Measurements from ENCODE around the gene NKAIN1. TPM values are rescaled to one million over a fixed set of nuclear protein-coding genes. Genes with fewer than 3 reads are reported as not detected.

NKAIN1 gene
- total RNA-seq, 1 donor from 2014 or later: 2.2 TPM

DNA sequence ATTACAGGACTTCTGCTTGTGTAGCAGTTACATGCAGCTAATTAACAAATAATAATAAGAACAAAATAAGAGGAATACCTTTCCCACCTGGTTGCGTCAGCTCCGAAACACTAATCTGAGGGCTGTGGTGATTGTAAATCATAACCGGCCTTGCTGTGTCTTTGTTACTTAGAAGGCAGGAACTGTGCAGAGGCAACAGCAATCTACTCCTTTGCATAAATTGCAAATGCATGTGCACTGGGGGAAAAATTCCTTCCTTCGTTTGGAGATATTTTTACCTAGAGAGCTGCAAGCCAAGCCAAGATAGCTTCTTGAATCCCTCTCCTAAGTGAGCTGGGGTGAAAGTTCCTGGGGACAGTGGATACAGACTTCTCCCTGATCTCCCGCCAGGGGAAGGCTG is 46.0 kb downstream of the NKAIN1 start:
- Mint-ChIP-seq H3K27ac (ENCODE audit: unreplicated experiment) (no peak overlapping the region), H3K27me3 (ENCODE audit: unreplicated experiment) (peaks cover 5% of the 10 kb centered on the region), H3K9me3 (ENCODE audit: unreplicated experiment) (no peaks in the 10 kb centered on the region), H3K4me1 (ENCODE audit: unreplicated experiment) (no peaks in the 10 kb centered on the region), H3K36me3 (ENCODE audit: unreplicated experiment) (no peaks in the 10 kb centered on the region), H3K4me3 (ENCODE audit: unreplicated experiment) (no peak overlapping the region)
- TF ChIP-seq, protein P1, sequence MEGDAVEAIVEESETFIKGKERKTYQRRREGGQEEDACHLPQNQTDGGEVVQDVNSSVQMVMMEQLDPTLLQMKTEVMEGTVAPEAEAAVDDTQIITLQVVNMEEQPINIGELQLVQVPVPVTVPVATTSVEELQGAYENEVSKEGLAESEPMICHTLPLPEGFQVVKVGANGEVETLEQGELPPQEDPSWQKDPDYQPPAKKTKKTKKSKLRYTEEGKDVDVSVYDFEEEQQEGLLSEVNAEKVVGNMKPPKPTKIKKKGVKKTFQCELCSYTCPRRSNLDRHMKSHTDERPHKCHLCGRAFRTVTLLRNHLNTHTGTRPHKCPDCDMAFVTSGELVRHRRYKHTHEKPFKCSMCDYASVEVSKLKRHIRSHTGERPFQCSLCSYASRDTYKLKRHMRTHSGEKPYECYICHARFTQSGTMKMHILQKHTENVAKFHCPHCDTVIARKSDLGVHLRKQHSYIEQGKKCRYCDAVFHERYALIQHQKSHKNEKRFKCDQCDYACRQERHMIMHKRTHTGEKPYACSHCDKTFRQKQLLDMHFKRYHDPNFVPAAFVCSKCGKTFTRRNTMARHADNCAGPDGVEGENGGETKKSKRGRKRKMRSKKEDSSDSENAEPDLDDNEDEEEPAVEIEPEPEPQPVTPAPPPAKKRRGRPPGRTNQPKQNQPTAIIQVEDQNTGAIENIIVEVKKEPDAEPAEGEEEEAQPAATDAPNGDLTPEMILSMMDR (IDR thresholded peaks at IDR 0.05): no peak
- no peak for DNase-seq (ENCODE audit: extremely low spot score, unreplicated experiment)

DNA sequence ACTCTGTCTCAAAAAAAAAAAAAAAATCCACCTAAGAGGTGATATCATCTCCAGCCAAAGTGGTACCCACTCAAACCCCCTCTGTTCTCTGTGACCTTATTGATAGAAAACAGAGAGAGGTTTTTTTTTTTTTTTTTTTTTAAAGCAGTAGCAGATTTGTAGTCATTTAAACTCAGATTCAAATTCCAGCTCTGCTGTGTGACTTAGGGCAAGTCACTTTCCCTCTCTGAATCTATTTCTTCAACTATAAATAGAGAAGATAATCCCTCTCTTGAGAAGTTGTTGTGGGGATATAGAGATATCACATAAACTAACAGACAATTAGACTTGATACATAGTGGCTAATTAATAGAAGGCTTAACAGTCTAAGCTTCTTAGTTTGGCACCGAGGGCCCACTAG is 48.4 kb downstream of the NKAIN1 start:
- H3K4me1 Mint-ChIP-seq (ENCODE audit: unreplicated experiment): no peaks in the 10 kb centered on the region
- H3K27ac Mint-ChIP-seq (ENCODE audit: unreplicated experiment): no peak overlapping the region
- no peaks in the 10 kb centered on the region for H3K36me3 Mint-ChIP-seq (ENCODE audit: unreplicated experiment)
- H3K27me3 Mint-ChIP-seq (ENCODE audit: unreplicated experiment): peaks cover 10% of the 10 kb centered on the region
- TF ChIP-seq, protein P1 (IDR thresholded peaks at IDR 0.05): no peak
- no peak for DNase-seq (ENCODE audit: extremely low spot score, unreplicated experiment)
- H3K9me3 Mint-ChIP-seq (ENCODE audit: unreplicated experiment): no peaks in the 10 kb centered on the region
- H3K4me3 Mint-ChIP-seq (ENCODE audit: unreplicated experiment): no peak overlapping the region

DNA sequence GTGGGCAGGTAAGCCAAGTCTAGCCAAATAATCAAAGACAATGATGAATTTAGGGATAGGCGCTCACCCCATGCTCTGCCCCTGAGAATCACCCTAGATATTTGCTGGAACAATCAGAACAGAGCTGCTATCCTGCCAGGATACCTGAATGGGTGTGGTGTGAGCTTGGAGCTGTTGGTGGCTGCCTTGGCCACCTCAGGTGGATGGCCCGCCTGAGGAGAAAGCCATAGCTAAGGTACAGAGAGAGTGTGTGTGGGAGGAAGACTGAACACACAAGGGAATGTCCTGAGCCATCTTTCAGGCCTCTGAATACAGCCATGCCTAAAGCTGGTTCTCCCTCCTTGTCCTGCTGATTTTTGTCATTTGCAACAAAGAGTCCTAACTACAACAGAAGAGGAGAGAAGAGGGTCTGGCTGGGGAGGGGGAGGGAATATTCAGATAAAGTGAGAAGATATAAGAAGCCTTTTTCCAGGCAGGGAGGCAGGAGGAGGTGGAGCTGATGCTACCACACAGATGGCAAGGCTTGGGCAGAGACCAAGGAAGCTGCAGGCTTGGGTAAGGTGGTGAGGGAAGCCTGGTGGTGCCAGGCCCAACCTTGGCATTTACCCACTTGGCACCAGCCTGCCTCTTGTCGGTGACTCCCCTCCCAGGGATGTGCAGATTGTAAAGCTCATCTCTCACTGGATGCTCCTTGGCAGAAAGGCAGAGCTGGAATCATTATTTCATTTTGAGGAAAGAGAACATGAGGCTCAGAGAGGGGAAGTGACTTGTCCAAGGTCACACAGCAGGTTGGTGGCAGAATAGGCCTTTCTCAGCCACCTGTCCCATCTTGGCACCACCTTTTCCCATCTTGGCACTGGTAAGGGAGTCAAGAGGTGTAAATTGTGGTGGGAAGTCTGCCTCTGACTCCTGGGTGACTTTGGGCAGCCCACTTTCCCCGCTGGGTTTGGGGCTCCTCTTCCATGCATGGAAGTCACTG is 49.7 kb downstream of the NKAIN1 start:
- H3K9me3 Mint-ChIP-seq (ENCODE audit: unreplicated experiment): no peaks in the 10 kb centered on the region
- TF ChIP-seq, protein P1 (IDR thresholded peaks at IDR 0.05): no peak

DNA sequence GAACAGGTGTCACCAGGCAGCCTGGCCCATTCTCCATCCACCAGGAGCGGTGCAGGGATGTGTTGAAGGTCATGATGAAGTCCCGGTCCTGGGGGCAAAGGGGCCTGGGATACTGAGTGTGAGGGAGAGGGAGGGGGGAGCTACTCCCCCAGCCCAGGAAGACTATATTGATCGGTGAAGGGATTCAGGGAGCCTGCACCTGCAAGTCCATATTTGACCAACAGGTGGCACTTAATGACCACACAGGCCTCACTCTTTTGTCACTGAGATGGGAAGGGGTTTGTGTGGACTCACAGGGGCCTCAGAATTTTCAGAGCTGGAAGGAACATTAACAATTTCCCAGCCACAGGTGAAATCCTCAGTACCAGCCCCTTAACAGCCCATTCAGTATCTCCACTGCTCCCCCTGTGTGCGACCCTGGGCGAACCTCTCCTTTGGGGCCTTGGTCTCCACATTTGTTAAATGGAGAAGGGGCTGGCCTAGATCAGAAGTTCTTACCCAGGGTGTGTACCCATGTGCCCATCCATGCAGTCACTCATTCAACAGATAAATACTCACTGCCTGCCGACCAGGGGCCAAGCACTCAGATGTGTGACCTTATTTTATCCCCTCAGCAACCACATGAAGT is 55.6 kb downstream of the NKAIN1 start:
- H3K36me3 Mint-ChIP-seq (ENCODE audit: unreplicated experiment): no peaks in the 10 kb centered on the region
- peaks cover 6% of the 10 kb centered on the region for H3K4me1 Mint-ChIP-seq (ENCODE audit: unreplicated experiment)
- H3K9me3 Mint-ChIP-seq (ENCODE audit: unreplicated experiment): no peaks in the 10 kb centered on the region
- H3K27ac Mint-ChIP-seq (ENCODE audit: unreplicated experiment): no peak overlapping the region
- TF ChIP-seq, protein P1 (IDR thresholded peaks at IDR 0.05): peak; percentile 87
- no peak for DNase-seq (ENCODE audit: extremely low spot score, unreplicated experiment)
- H3K4me3 Mint-ChIP-seq (ENCODE audit: unreplicated experiment): no peak overlapping the region
- H3K27me3 Mint-ChIP-seq (ENCODE audit: unreplicated experiment): peaks cover 7% of the 10 kb centered on the region

More for the DNA sequence above, 49.7 kb downstream of the NKAIN1 start:
- Mint-ChIP-seq H3K4me1 (ENCODE audit: unreplicated experiment) (no peaks in the 10 kb centered on the region), H3K27me3 (ENCODE audit: unreplicated experiment) (peaks cover 10% of the 10 kb centered on the region), H3K4me3 (ENCODE audit: unreplicated experiment) (no peak overlapping the region), H3K36me3 (ENCODE audit: unreplicated experiment) (no peaks in the 10 kb centered on the region), H3K27ac (ENCODE audit: unreplicated experiment) (no peak overlapping the region)
- no peak for DNase-seq (ENCODE audit: extremely low spot score, unreplicated experiment)

DNA sequence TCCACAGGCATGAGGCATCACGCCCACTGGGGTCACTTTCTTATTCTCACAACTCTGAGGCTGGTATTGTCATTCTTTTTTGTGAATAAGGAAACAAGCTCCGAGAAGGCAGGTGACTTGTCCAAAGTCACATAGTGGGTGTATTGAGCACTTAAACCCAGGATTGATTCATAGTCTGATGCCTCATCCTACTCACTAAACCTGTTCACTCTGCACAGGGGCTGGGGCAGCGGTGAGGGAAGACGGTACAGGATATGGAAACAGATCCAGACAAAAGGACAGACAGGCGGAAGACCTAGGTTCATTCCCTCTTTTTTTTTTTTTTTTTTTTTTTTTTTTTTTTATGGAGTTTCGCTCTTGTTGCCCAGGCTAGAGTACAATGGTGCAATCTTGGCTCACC is 56.6 kb downstream of the NKAIN1 start:
- Mint-ChIP-seq H3K27ac (ENCODE audit: unreplicated experiment) (no peak overlapping the region), H3K36me3 (ENCODE audit: unreplicated experiment) (no peaks in the 10 kb centered on the region), H3K4me3 (ENCODE audit: unreplicated experiment) (no peak overlapping the region), H3K27me3 (ENCODE audit: unreplicated experiment) (peaks cover 10% of the 10 kb centered on the region), H3K9me3 (ENCODE audit: unreplicated experiment) (no peaks in the 10 kb centered on the region), H3K4me1 (ENCODE audit: unreplicated experiment) (peaks cover 6% of the 10 kb centered on the region)
- TF ChIP-seq, protein P1 (IDR thresholded peaks at IDR 0.05): no peak
- DNase-seq (ENCODE audit: extremely low spot score, unreplicated experiment): no peak
